Mesenteric fat pad (tissue), 1 donor: ENCODE data around the gene USHBP1. TPM values are rescaled to one million over a fixed set of nuclear protein-coding genes. Genes with fewer than 3 reads are reported as not detected.
A peak's percentile ranks its signal among the peaks of the same experiment; 100 is the strongest.

Experiments used
- DNase-seq: peaks from one replicate; pipeline ENCODE4 v3.0.0-alpha.2; 2020; ENCODE audit warnings: low spot score
- total RNA-seq: library from RNA; stranded (reverse); fragmentation: NEBNext Ultra II Directional; extraction: Animal tissue kit (Norgen Biotek cat#: 25700); gene quantifications from one replicate; pipeline ENCODE4 v1.2.1, GENCODE V29; 2021
- donor health status: DM: yes; HTN: yes; CAD: no.

USHBP1 gene
- total RNA-seq, 1 donor from 2014 or later: 11.3 TPM

- DNase-seq: no peak
These were observed 23.6 kb downstream of the USHBP1 start for GRCh38 chr19:17240826-17241399.

- no peak for DNase-seq
These were observed 24.3 kb downstream of the USHBP1 start for GRCh38 chr19:17240062-17240752.

- no peak for DNase-seq
These were observed 26.5 kb downstream of the USHBP1 start for GRCh38 chr19:17237747-17238706.

- DNase-seq: no peak
These were observed 27.6 kb downstream of the USHBP1 start for GRCh38 chr19:17236811-17237543.

GRCh38 chr19:17235971-17236777 lies 28.4 kb downstream of the USHBP1 start:
- DNase-seq: no peak

- no peak for DNase-seq
These were observed 29.1 kb downstream of the USHBP1 start for GRCh38 chr19:17235300-17235970.

GRCh38 chr19:17234911-17235299 lies 29.6 kb downstream of the USHBP1 start:
- no peak for DNase-seq

- no peak for DNase-seq
These were observed 32.3 kb downstream of the USHBP1 start for GRCh38 chr19:17232258-17232657.

- no peak for DNase-seq
These were observed 34.7 kb downstream of the USHBP1 start for GRCh38 chr19:17229890-17230289.

GRCh38 chr19:17227798-17228367 lies 36.7 kb downstream of the USHBP1 start:
- no peak for DNase-seq

- peak; percentile 99 for DNase-seq
These were observed 38.3 kb downstream of the USHBP1 start, which contains the start of gene OCEL1 for GRCh38 chr19:17226002-17226933. OCEL1 (plus strand) TSS chr19:17226226; CDS start chr19:17226248, 22 bp downstream.

GRCh38 chr19:17225053-17225452 lies 39.5 kb downstream of the USHBP1 start:
- no peak for DNase-seq

- DNase-seq: no peak
These were observed 44.3 kb downstream of the USHBP1 start for GRCh38 chr19:17220207-17220758.

- no peak for DNase-seq
These were observed 45.3 kb downstream of the USHBP1 start for GRCh38 chr19:17219286-17219685.

- no peak for DNase-seq
These were observed 48.4 kb downstream of the USHBP1 start for GRCh38 chr19:17216058-17216670.

GRCh38 chr19:17215127-17215971 lies 49.2 kb downstream of the USHBP1 start, which contains the start of gene USE1:
USE1 (plus strand) TSS chr19:17215357; CDS start chr19:17215406, 49 bp downstream.
- DNase-seq: peak; percentile 96
